22Rv1 (cell line): ENCODE measurements around the gene PTBP3.

Experiments used
- H3K27ac ChIP-seq: fragments of 450-650 bp; 2 replicates; pipeline ENCODE4 v1.5.1; 2017
- ZFX ChIP-seq: fragments of 450-650 bp; IDR thresholded peaks from 2 replicates; pipeline ENCODE4 v1.6.1; 2017; ENCODE audit warnings: antibody characterized with exemption, borderline replicate concordance
- TF ChIP-seq, protein P1 (sequence below): fragments of 450-650 bp; IDR thresholded peaks from 2 replicates; pipeline ENCODE4 v1.5.1; 2017; ENCODE audit warnings: mild to moderate bottlenecking

PTBP3 gene

DNA sequence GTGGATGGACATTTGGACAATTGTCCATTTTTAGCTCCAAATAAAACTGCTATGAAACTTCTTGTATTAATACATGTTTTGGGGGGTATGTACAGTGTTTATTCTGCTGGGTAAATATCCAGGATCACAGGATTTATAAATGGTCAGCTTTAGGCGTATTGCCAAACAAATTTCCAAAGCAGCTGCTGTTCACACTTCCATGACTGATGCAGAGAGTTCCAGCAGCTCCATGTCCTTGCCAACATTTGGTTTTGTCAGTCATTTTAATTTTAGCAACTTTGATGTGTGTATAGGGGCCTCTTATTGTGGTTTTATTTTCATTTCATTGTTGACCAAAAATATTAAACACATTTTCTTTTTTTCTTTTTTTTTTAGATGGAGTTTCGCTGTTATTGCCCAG, 148.5 kb downstream of the PTBP3 start:
- TF ChIP-seq, protein P1, sequence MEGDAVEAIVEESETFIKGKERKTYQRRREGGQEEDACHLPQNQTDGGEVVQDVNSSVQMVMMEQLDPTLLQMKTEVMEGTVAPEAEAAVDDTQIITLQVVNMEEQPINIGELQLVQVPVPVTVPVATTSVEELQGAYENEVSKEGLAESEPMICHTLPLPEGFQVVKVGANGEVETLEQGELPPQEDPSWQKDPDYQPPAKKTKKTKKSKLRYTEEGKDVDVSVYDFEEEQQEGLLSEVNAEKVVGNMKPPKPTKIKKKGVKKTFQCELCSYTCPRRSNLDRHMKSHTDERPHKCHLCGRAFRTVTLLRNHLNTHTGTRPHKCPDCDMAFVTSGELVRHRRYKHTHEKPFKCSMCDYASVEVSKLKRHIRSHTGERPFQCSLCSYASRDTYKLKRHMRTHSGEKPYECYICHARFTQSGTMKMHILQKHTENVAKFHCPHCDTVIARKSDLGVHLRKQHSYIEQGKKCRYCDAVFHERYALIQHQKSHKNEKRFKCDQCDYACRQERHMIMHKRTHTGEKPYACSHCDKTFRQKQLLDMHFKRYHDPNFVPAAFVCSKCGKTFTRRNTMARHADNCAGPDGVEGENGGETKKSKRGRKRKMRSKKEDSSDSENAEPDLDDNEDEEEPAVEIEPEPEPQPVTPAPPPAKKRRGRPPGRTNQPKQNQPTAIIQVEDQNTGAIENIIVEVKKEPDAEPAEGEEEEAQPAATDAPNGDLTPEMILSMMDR = no peak
- TF ChIP-seq ZFX = no peak
- H3K27ac ChIP-seq = no peak overlapping the region

DNA sequence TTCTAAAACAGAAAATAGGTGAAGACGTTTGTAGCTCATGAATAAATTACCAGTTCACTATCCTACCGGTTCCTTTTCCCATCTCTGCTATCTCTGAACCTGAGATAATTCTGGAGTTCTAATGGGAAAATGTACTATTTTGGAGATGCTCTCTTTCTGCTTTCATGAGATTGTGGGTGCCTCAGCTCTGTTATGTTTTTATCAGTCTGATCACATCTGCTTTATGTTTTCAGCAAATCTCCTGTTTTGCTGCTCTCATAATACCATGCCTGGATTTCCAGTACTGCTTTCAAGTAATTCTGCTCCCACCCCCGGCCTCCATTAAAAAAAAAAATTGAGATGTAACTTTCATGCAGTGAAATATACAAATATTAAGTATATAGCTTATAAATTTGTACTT, 149.2 kb downstream of the PTBP3 start:
- no peak overlapping the region for H3K27ac ChIP-seq
- TF ChIP-seq ZFX = no peak
- TF ChIP-seq, protein P1 = no peak

DNA sequence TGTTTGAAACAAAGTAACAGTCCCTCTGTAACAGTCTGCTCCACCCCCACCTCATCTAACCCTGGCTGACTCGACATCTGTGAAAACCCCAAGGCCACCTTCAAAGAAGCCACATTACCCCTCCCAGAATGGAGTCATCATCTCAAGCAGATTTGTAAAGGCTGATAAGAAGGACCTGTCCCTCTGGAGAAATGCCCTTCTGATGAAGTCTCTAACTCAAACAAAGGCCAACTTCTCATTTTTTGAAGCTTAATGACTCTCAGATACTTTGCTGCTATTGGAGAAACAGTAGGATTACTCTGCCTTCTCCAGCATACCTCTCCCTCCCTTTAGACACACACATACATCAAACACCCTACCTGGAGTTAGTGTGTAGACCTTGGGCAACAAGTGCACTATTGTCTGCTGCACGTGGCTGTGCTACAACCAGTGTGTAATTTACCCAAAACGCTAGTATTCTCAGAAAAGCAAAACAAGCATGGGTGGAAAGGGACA, 153.0 kb downstream of the PTBP3 start:
- H3K27ac ChIP-seq = no peak overlapping the region
- TF ChIP-seq, protein P1 = no peak
- TF ChIP-seq ZFX = no peak

DNA sequence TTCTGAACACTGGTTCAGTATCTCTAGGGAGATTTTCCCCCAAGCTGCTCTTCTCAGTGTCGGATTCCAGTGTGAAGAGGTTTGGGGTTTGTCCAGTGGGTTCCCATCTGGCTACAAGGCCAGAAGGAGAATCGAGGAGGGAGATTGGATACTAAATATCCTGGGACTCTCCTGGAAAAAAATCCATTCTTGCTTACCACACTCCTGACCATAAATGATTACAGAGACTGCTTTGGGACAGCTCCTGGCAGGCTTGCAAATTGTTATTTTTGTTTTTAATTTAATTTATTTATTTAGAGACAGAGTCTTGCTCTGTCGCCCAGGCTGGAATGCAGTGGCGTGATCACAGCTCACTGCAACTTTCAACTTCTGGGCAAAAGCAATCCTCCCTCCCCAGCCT, 153.6 kb downstream of the PTBP3 start:
- no peak overlapping the region for H3K27ac ChIP-seq
- no peak for TF ChIP-seq ZFX
- TF ChIP-seq, protein P1 = no peak

DNA sequence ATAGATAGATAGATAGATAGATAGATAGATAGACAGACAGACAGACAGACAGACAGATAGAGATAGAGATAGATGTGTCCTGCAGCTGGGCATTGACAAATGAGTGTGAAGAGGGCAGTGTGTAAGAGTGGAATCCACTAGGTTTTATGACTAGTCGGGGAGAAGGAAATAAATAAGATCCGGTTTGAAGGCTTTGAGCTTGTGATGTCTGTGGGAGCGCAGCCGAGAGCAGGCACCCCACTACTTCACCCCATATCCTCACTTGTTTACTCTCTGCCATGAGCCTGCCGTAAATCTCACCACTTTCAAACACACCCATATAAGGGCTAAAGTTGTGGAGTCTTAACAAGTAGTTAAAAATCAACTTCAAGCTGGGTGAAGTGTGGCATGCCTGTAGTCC, 156.9 kb downstream of the PTBP3 start:
- H3K27ac ChIP-seq = no peak overlapping the region

DNA sequence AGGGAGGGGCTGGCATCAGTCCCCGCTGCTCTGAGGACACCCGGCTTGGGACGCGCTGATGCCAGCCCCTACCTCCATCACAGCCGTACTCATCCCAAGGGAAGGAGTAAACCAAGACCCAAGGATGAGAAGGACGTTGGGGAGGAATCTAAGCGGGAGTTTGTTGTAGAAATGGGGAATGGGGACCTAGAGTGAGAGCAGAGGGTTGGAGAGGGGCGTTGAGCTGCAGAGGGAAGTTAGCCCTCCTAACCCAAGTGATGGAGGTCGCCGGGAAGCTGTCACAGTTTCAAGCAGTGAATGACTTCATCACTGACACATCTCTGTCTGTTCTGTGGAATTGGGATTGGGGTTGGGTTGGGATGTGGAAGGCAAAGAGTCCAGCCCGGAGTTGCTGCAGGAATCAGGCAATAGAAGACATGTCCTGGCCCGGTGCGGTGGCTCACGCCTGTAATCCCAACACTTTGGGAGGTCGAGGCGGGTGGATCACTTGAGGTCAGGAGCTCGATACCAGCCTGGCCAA, 157.6 kb downstream of the PTBP3 start:
- H3K27ac ChIP-seq = no peak overlapping the region
- TF ChIP-seq ZFX = no peak
- TF ChIP-seq, protein P1 = no peak

More for the DNA sequence above, 156.9 kb downstream of the PTBP3 start:
- TF ChIP-seq ZFX = no peak
- TF ChIP-seq, protein P1 = no peak

DNA sequence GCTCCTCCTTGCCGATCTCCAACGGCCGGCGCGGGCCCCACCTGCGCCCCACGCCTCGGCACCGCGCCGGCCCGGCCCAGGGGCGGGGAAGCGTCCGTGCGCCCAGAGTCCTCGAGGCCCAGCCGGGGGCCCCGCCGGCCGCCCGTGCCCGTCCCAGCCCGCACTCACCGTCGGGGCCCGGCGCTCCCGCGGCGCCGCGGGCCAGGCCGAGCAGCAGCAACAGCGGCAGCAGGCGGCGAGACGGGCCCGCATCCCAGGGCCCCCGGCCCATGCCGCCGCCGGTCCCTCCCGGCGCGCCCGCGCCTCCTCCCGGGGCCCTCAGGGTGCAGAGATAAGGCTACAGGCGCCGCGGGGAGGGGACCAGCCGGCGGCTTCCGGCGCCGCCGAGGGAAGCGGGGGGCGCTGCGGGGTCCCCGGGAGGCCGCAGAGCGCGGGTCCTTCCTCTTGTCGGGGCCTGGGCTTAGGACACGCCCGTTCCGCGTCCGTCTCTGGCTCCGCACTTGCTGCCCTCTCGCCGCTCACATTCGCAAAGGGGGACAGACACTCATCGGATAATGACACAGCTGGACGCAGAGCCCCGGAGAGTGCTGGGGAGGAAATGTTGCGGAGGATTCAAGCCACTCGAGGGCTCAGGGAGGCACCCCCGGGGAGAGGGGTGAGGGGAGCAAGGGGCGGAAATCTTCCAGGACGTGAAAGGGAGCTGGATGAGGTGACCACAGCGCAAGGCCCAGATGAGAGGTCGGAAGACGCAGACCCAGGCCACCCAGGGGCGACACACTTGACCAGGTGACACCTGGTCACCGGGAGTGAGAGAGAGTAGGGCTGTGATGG, 158.2 kb downstream of the PTBP3 start, which contains the start of gene SUSD1:
SUSD1 (minus strand) TSS at position 333 of the 831 bp plus-strand sequence; CDS start at position 271, 62 bp downstream.
- TF ChIP-seq ZFX = no peak
- TF ChIP-seq, protein P1 = no peak; the same call in 1 of the 2 replicates
- peak within 1 kb of the TSS; percentile 50 for H3K27ac ChIP-seq
